Tracheal epithelial cell (primary cell): ENCODE results near the gene GHRH. TPM values are rescaled to one million over a fixed set of nuclear protein-coding genes. Genes with fewer than 3 reads are reported as not detected.

Experiments
- total RNA-seq: library from RNA; depleted of rRNA; stranded (reverse); fragments of >200 nt; gene quantifications from 2 replicates; pipeline ENCODE4 v1.2.1, GENCODE V29; 2014

GHRH gene, protein sequence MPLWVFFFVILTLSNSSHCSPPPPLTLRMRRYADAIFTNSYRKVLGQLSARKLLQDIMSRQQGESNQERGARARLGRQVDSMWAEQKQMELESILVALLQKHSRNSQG
- total RNA-seq, result not detected in 2 replicates

DNA sequence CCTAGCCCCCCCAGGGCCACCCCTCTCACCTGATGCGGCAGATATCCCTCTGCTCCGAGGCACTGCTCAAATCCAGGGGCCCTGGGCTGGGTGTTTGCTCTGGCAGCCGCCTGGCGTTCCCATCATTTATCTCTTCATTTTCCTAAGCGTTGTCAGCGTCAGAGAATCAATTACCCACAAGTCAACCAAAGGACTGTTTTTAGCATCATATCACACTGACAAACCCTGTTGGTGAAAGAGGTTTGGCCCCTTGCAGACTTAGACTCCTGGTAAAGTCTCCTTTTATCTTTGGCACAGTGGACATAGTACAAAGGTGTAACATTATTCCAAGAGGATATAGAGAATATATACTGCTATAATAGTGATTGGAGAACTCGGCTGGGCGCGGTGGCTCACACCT is at the start of gene GHRH:
TSS of gene GHRH (minus strand) at position 101 of the 400 bp plus-strand sequence. CDS start 4,925 bp downstream, outside the sequence.

Other genes with a start within 250 kb of the GHRH start
- gene RBL1, start 165.8 kb downstream of the GHRH start, total RNA-seq, result 6.2 and 7.5 TPM in 2 replicates
- gene RPN2, start 82.5 kb downstream of the GHRH start, total RNA-seq, result 201 and 216 TPM in 2 replicates
- under 0.01 and 0.43 TPM in 2 replicates for gene MROH8, start 82.3 kb downstream of the GHRH start, total RNA-seq
- 15.7 and 20.2 TPM in 2 replicates for gene MANBAL, start 27.8 kb upstream of the GHRH start, total RNA-seq
- 22.0 and 32.0 TPM in 2 replicates for gene SRC, start 84.3 kb upstream of the GHRH start, total RNA-seq